GM18873 (cell line): ENCODE results near the gene CABYR.
"Not testable (repeated sequence)": the region's sequence is repeated elsewhere in the genome, so short reads cannot be mapped to it uniquely, and the experiment has no call there.

Experiments
- ATAC-seq: cut with Tn5 transposase; IDR thresholded peaks from one replicate; pipeline ENCODE4 v1.9.1; 2021; ENCODE audit warnings: mild to moderate bottlenecking, moderate library complexity, moderate number of reproducible peaks; ENCODE audit not compliant: unreplicated experiment, low FRiP score

Gene CABYR

GRCh38 chr18:24126155-24126961, 12.5 kb upstream of the CABYR start:
- ATAC-seq = no peak

GRCh38 chr18:24127735-24128134, 11.1 kb upstream of the CABYR start:
- ATAC-seq = no peak

GRCh38 chr18:24128700-24129099, 10.2 kb upstream of the CABYR start:
- no peak for ATAC-seq

- no peak for ATAC-seq
Observed at GRCh38 chr18:24130494-24130893, 8.4 kb upstream of the CABYR start.

- ATAC-seq = no peak
Observed at GRCh38 chr18:24136967-24137373, 1.9 kb upstream of the CABYR start.

GRCh38 chr18:24138409-24138788, 463 bp upstream of the CABYR start:
- no peak for ATAC-seq

GRCh38 chr18:24140697-24141096, 1.8 kb downstream of the CABYR start:
- no peak for ATAC-seq

- no peak for ATAC-seq
Observed at GRCh38 chr18:24142376-24142775, 3.5 kb downstream of the CABYR start.

GRCh38 chr18:24149591-24149990, 10.7 kb downstream of the CABYR start:
- ATAC-seq = not testable (repeated sequence)

- no peak for ATAC-seq
Observed at GRCh38 chr18:24153397-24153796, 14.5 kb downstream of the CABYR start.

- ATAC-seq = no peak
Observed at GRCh38 chr18:24157855-24158254, 19.0 kb downstream of the CABYR start.

- no peak for ATAC-seq
Observed at GRCh38 chr18:24160086-24160485, 21.2 kb downstream of the CABYR start.

- no peak for ATAC-seq
Observed at GRCh38 chr18:24161304-24161703, 22.4 kb downstream of the CABYR start.

- ATAC-seq = no peak
Observed at GRCh38 chr18:24168496-24168895, 29.6 kb downstream of the CABYR start.

GRCh38 chr18:24170360-24170759, 31.5 kb downstream of the CABYR start:
- ATAC-seq = no peak

- no peak for ATAC-seq
Observed at GRCh38 chr18:24173997-24174396, 35.1 kb downstream of the CABYR start.

GRCh38 chr18:24176727-24177416, 38.0 kb downstream of the CABYR start:
- ATAC-seq = peak; percentile 81

- ATAC-seq = no peak
Observed at GRCh38 chr18:24177499-24178133, 38.8 kb downstream of the CABYR start.

- no peak for ATAC-seq
Observed at GRCh38 chr18:24180048-24180447, 41.2 kb downstream of the CABYR start.

GRCh38 chr18:24181806-24182205, 42.9 kb downstream of the CABYR start:
- no peak for ATAC-seq

GRCh38 chr18:24185805-24186204, 46.9 kb downstream of the CABYR start:
- no peak for ATAC-seq
